GM18870 (cell line): Measurements from ENCODE around the gene MTUS2.

ENCODE experiments used
- ATAC-seq: cut with Tn5 transposase; IDR thresholded peaks from one replicate; pipeline ENCODE4 v1.9.1; 2021; ENCODE audit warnings: moderate library complexity; ENCODE audit not compliant: unreplicated experiment

Gene MTUS2

GRCh38 chr13:28820099-28821051, at the start of gene MTUS2:
MTUS2 (plus strand) TSS chr13:28820339.
- ATAC-seq = no peak

DNA sequence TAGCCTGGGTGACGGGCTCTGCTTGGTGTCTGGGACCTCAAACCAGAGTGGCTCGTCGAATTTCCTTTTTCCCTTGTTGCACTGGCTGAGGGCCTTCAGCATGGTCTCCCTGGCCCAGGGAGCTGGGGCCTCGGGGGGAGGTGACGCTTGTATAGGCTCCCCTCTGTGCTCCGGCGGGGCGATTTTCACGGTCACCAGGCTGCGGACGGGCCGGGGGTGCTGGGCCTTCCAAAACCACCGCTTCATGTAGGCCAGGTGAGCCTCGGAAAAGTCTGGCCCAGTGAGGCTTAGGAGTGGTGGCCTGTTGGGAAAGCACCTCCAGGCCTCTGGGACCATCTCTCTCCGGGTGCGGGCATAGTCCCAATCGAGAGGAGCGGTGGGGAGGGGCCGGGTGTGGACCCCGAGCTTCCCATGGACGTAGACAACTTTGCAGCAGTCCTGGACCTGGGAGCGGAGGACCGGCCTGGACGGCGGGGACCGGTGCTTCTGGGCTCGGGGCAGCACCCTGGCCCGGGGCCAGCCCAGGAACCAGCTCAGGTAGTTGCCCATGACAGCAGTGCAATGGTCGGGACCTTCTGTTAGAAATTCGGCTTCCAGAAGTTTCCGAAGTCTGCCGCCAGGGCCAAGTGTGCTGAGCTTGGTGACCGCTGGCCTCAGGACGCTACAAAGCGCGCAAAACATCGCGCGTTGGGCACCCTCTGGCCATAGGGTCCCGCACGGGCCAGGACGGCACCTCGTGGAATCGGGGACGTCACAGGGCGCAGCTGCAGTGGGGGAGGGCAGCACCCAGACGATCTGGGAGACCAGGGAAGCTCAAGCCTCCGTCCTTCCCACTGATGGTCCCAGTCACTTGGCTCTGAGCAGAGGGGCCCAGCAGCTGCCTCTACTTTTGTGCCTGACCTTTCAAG, 41.6 kb upstream of the MTUS2 start:
- no peak for ATAC-seq

- no peak for ATAC-seq
Measured at GRCh38 chr13:28792992-28793391, 27.1 kb upstream of the MTUS2 start.

DNA sequence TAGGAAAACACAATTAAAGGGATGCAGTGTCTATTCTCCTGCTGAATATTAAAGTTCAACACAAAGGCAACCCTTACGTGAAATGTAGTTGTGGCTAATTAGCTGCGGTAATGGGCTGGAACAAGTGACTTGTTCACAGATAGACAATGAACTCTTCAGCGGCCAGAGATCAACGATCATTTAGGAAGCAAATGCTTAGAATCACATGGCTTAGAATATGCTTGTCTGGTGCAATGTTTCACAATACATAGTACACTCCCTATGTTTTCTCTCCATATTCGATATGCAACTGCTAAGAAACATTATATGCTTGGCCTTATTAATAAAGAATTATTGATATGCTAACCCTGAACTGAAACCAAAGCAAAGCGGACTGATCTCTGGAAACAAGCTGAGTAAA, 25.7 kb upstream of the MTUS2 start:
- no peak for ATAC-seq

GRCh38 chr13:28796938-28797257, 23.2 kb upstream of the MTUS2 start:
- no peak for ATAC-seq

- no peak for ATAC-seq
Measured at GRCh38 chr13:28805193-28805819, 14.8 kb upstream of the MTUS2 start.

DNA sequence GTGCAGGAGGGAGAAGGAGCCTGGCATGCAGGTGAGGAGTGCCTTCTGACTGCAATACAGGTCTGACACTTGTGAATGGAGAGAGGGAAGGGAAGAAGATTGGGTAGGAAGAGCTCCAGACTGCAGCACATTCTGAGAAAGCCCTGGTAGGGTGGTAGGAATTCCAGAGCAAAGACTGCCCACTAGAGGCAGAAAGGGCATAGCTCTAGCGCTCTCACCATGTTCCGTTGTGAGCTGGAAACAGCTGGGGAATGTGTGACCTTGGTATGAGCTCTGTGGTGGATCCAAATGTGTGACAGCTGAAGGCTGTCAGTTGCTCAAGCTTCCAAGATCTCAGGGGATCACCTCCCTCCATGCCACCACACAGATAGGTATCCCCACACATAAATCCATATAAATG, 2.9 kb upstream of the MTUS2 start:
- ATAC-seq = no peak

GRCh38 chr13:28819046-28819730, 951 bp upstream of the MTUS2 start:
- ATAC-seq = no peak

DNA sequence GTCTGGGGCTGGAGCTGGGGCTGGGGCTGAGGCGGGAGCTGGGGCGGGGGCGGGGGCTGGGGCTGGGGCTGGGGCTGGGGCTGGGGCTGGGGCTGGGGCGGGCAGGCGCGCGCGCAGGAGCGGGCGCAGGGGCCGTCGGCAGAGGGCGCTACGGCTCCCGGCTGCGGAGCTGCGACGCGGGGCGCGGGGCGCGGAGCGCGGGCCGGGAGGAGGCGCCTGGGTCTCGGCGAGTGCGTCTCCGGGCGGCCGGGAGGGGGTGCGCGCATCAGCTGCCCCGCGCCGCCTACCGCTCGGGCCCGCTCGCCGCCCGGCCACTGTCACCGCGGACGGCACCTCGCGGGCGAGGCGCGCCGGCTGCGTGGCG, 422 bp upstream of the MTUS2 start:
- ATAC-seq = no peak

DNA sequence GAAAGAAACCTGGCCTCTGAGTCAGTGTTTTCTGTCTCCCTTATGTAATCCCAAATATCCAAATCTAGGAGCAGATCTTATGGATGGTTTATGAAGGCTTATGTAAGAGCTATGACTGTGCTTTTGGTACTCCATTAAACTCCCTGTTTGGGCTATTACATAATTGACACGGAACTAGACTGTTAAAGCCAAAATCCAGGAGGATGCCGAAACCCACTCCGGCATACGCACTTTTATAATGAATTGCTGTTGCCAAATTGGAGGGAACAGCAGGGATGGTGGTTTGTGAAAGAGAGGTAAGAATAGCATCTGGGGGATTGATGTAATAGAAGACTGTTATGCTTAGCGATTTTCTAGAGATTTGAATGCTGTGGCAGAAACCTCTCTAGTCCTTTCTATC, 2.0 kb downstream of the MTUS2 start:
- ATAC-seq = no peak

DNA sequence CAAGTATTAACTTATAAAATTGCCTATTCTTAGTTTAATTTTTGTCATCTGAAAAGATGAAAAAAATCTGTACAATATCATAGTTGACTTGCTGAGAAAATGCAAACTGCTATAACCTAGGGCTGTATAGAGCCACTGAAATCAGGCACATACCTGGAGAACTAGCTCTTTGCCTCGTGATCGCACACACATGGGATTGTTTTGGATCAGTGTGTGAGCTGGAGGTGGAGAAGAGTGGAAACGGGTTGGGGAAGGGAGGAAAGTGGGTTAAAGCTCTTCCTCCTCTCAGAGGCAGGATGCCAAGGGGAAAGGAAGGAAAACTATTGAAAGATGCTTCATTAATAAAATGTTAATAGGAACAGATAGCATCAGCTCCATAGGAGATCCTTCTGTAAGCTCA, 2.7 kb downstream of the MTUS2 start:
- ATAC-seq = no peak

DNA sequence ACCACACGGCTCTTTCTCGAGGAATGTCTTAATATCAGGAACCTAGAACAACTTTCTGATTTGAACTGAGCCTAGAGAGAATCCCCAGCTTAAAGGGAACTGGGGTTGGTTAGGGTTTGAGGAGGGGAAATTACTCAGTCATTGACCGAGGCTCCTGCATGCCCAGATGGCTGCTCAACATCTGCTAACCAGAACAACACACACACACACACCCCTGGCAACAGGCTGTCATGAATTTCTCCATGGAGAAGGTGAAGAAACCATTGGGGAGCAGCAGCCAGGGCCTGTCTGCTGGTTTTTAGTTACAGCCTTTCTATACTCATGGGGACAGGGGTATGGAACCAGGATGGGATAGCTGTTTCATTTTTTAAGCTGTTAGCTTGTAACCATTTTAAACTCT, 5.2 kb downstream of the MTUS2 start:
- no peak for ATAC-seq

DNA sequence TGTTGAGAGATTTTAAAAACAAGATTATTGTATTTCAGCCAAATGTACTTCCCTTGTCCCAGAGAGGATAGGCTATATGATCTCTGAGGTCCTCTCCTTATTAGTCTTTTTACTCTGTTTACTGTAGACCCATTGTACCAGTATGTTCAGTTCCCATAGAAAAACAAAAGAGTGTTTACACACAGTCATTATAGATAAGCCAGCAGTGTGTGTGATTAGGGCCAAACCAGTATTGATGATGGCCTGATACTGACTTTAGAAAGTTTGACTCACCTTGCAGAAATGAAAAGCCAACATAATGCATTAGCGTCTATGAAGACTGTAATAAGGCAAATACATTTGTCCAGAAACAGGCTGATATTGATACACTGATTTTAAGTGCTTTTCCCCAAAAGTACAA, 6.2 kb downstream of the MTUS2 start:
- ATAC-seq = no peak

- ATAC-seq = no peak
Measured at GRCh38 chr13:28830580-28830979, 10.4 kb downstream of the MTUS2 start.

GRCh38 chr13:28831117-28831516, 11.0 kb downstream of the MTUS2 start:
- ATAC-seq = no peak

DNA sequence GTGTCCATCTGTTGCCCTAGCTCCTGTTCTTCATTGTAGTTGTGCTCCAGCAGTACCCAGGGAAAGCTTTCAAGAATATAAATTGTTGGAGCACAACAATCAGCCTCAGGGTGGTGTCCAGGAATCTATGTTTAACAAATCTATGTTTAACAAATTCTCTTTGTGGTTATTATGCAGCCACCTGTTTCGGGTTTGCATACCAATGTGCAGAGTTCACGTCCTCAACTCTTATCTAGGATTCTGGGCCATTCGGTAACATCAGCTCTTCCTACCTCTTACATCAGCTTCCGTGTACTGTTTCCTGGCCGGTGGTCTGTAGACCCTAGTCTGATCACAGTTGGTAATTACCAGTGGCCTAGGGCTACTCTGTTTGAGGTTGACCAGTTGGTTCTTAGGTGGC, 17.0 kb downstream of the MTUS2 start:
- ATAC-seq = no peak

DNA sequence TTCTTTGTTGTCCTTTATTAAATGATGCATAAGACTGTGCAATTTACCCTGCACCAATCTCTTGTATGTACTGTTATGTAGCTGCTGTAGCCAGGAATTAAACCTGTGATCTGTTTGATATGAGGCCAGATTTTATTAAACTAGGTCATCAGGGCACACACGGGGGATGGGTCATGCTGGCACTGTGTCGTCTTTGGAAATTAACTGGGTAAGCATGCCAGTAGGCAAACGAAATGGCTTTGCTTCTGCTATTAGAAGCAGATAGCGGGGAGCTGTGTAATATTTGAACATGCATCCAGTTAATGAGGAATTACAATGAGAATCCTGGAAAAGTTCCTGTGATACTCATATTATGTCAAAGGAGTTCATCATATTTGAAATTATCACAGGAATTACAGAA, 23.5 kb downstream of the MTUS2 start:
- ATAC-seq = no peak

- ATAC-seq = no peak
Measured at GRCh38 chr13:28849441-28849840, 29.3 kb downstream of the MTUS2 start.

DNA sequence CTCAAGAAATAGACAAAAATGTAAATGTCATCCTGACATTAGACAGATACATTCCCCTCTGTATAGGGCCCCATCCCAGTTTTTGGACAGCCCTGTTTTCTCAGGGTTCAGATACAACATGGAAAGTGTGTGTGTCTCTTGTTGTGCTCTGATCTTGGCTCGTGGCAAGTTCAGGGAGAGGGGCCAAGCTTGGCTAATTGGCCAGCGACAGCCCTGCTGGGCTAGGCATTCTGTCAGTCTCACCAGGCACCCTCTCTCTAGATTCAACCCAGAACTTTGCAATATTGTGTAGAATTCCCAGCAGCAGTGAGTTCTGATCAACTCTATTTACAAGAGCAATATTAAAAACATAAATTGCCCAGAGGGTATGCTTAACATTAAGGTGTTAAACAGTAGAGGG, 30.1 kb downstream of the MTUS2 start:
- no peak for ATAC-seq

GRCh38 chr13:28851422-28851821, 31.3 kb downstream of the MTUS2 start:
- no peak for ATAC-seq

DNA sequence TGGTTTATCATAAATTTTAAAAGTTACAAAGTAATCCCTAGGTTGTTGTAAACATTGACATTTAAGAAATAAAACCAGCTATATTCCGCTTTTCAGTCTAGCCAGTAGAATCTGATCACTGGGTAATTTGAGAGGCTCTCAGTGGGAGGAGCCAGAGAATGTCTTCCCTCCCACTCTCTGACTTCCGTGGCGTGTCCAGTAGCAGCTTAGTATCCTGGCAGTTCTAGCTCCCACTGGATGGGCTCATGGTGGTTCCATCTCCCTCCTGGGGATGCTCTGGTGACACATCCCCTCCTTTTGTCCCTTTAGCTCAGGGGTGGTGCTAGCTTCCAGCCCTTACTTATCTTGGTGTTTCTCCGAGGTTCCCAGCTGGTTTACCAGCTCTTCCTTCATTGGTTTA, 34.5 kb downstream of the MTUS2 start:
- ATAC-seq = no peak
